Heart left ventricle (tissue), 13 donors: ENCODE data around the gene EOGT.

Source experiments
- CTCF ChIP-seq, 12 donors: fragments of 200-600 bp; sonication (generic) in 4 of 12; IDR thresholded peaks; one replicate each; pipeline versions ENCODE4 v1.5.0 to v1.8.0; 2018 to 2022; ENCODE audit warnings: antibody characterized with exemption in 12 of 12, mild to moderate bottlenecking in 5 of 12
- POLR2A ChIP-seq, 2 donors: fragments of 450-650 bp; IDR thresholded peaks; one replicate each; pipeline ENCODE4 v1.6.1; 2017; ENCODE audit warnings: antibody characterized with exemption in 2 of 2, mild to moderate bottlenecking in 2 of 2, moderate library complexity in 2 of 2
- donor health status: ischemic (EF 13 %, LVEDD 7.1; RV severe dilation, severe dysfunction).
- donor health status: DM: no; HTN: yes; CAD: no.
- donor health status: DM: no; HTN: no; CAD: no.
- donor health status: ischemic (EF 25% LVEDD 6.9; RV normal size, moderate dysfunction).
- donor health status: ischemic (EF 25% LVEDD 5.7; RV mildly dilated, moderate dysfunction).
- donor health status: ischemic (EF 35%, LVEDD 5.7; RV mildly dilated, moderate dysfunction).
- donor health status: nonischemic (EF 11% LVEDD 7.7; RV severe dilation, severe dysfunction).
- donor health status: DM: yes; HTN: yes; CAD: no.
- donor health status: PGD.
- donor health status: ischemic (EF 29% LVEDD 5.4; RV normal size, mild dysfunction).
- donor health status: nonischemic (EF 23%, LVEDD 6.1; RV moderate dilation, normal function).

- no peak for TF ChIP-seq POLR2A (IDR thresholded peaks at IDR 0.05)
- TF ChIP-seq CTCF (IDR thresholded peaks at IDR 0.05): no peak
These were observed 48.8 kb downstream of the EOGT start for GRCh38 chr3:68964694-68965093.
